Esophagus squamous epithelium (tissue), 4 donors: Measurements from ENCODE around the gene GNG14.

Source experiments
- POLR2A ChIP-seq, 4 donors: fragments of 450-650 bp; IDR thresholded peaks; one replicate each; pipeline ENCODE4 v1.6.1; 2017; ENCODE audit warnings: antibody characterized with exemption in 4 of 4, mild to moderate bottlenecking in 4 of 4, moderate library complexity in 3 of 4
- TF ChIP-seq, protein P1 (sequence below), 6 experiments: fragments of 450-650 bp in 4 of 6; fragments of 200-600 bp in 2 of 6; sonication (generic) in 2 of 6; IDR thresholded peaks; one replicate each; pipeline ENCODE4 v1.5.1; 2016 to 2019; ENCODE audit warnings: antibody characterized with exemption in 6 of 6, mild to moderate bottlenecking in 4 of 6, moderate library complexity in 4 of 6

- no peak for TF ChIP-seq POLR2A (IDR thresholded peaks at IDR 0.05)
- TF ChIP-seq, protein P1, sequence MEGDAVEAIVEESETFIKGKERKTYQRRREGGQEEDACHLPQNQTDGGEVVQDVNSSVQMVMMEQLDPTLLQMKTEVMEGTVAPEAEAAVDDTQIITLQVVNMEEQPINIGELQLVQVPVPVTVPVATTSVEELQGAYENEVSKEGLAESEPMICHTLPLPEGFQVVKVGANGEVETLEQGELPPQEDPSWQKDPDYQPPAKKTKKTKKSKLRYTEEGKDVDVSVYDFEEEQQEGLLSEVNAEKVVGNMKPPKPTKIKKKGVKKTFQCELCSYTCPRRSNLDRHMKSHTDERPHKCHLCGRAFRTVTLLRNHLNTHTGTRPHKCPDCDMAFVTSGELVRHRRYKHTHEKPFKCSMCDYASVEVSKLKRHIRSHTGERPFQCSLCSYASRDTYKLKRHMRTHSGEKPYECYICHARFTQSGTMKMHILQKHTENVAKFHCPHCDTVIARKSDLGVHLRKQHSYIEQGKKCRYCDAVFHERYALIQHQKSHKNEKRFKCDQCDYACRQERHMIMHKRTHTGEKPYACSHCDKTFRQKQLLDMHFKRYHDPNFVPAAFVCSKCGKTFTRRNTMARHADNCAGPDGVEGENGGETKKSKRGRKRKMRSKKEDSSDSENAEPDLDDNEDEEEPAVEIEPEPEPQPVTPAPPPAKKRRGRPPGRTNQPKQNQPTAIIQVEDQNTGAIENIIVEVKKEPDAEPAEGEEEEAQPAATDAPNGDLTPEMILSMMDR (IDR thresholded peaks at IDR 0.05) = no peak
Measured at GRCh38 chr19:12695096-12695495, 7.3 kb downstream of the GNG14 start.
